GF-D8 (cell line): Measurements from ENCODE around the gene TMTC2.

ENCODE experiments used
- DNase-seq: peaks from one replicate; lab custom pipeline; 2025; lab: John Stamatoyannopoulos, UW

TMTC2 gene

DNA sequence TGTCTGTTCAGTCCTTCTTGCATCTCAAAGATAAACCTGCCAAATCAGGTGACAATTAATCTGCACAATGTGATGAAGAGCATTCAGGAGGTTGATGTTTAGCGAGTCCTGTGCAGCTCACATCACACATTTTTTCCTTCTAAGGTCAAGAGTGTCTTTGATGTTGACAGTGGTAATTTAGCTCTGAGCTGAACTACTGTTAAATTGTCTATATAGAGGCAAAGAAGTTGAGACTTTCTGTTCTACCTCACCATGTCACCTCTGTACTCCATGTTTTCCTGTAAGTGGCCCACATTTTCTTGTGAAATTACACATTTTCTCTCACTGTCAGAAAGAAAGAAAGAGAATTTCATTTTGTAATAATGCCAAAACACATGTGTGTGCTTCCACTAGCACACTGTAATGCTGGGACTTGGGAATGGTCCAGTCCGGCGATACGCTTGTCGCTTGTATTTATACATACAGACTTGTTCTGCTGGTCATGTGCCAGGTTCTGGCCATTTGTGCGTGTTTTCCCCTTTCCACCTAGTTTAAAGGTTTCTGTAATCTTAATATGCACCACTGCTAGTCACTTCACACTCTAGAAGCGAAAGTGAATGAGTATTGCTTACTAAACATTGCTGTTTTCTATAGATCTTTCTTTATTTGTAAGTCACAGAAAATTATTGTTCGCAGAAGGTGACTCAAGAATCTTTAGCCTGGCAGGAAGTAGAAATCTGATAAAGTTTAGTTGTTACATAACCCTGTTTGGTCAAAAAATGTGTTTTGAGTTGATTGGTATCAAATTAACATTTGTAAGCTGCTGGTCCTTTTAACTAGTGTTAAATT lies 328.9 kb downstream of the TMTC2 start:
- DNase-seq: peak; percentile 4

DNA sequence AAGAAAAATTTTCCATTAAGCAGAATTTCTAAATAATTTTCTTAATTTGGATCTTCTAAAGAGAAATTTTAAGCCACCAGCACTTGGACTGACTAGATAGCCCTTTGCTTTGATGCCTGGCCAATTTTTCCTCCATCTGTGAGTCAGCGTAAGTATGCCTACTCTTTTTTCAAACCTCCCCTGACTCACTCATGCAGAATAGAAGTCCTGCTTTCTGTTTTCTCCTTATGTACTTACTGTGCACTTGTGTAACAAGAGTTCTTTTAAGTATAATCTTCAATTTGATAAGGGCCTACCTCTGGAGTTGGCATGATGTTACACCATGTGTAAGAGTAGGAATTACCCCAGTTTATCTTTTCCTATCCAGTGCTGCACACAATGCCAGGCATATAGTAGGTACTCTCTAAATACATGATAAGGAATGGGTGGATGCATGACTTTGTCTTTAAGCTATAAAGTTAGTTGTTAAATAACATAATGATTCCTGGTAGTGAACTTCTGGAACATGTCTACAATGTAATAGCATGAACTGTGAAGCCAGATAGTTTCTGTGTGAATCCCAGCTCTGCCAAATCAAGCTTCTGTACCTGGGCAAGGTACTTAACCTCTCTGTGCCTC lies 329.6 kb downstream of the TMTC2 start:
- DNase-seq: no peak

DNA sequence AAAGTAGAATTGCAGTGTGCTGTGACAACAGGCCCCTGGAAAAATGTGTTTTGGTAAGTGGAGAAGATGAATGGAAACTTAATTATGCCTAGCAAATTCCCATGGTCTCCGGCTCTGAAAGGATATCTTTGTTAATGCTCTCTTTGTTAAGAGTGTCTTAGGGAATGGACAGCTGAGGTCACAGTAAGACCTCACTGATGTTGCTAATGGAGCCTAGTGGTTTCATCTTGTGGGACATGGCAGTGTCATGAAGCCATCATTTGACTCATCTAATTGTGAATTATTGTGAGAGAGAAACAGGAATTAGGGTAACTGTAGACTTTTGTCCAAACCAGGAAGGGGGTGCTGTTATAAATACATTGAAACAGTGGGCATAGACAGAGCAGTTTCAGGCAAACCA lies 330.3 kb downstream of the TMTC2 start:
- no peak for DNase-seq

DNA sequence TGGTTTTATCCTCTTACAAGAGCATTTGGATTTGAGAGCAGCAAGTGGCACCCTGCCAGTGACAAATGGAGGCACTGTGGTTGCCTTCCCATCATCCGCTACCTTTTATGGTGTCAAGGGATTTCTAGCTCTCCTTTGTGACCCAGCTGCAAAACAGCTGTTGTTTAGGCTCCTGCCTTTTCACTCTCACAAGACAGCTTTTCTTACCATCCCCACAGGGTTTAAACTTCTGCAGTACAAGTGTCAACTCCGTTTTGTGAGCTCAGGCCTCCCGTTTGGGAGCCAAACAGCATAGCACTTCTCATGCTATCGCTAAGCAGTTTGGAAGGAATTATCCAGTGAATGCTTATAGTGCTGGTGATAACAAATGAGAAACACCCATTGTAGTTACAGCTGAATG lies 331.4 kb downstream of the TMTC2 start:
- no peak for DNase-seq

DNA sequence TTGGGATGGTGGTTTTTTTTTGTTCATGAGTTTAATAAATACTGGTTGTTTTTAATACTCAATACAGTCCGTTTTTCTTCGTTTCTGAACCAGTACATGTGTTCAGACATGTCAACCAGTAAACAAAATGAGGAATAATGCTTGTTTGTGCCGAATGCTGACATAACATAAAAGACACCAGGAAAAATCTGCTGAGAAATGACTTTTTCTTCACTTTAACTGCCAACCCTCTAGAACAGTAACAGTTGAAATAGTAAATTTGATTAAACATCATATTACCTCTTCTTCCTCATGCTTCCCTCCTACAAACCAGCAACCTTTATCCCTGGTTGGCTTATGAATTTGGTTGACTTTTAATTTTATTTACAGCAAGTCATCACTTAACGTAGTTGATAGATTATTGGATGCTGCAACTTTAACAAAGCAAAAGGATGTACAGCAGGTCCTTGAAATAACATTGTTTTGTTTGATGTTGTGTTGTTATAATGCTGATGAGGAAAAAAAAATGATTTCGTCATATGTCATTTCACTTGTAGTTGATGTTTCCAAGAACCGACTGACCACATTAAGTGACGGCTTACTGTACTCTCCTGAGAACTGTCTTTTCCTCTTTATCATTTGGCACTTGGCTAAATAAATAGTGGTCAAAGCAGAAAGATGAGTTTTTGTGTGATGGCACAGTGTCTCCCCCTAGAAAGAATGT lies 340.5 kb downstream of the TMTC2 start:
- DNase-seq: no peak

DNA sequence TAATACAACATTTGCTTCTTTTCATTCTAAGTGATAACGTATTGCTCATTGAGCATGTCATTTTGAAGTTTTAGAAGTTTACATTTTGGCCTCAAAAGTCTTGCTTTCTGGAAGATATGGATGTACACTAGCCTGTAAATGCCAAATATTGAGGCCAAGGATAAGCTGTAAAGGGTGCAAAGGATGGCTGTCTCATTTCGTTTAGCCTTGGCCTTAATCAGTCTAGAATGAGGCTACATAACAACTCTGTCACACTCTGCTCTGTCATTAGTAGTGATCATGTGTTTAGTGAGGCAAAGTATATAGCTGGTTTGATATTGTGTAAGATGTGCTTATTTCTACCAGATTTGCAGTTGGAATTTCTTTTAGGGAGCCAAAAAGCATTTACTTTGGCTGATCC lies 344.5 kb downstream of the TMTC2 start:
- no peak for DNase-seq

DNA sequence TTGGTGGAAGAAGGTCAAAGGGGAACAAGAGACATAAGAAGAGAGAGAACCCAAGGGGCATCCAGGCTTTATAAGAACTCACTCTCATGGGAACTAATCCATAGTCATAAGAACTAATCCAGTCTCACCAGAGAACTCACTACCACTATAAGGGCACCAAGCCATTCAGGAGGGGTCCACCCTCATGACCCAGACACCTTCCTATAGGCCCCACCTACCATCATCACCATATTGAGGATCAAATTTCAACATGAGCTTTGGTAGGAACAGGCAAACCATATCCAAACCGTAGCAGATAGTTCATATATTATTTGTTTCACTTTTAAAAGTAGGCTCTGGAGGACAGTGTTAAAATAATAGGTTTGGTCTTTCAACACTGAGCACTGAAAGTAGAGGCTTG lies 350.1 kb downstream of the TMTC2 start:
- DNase-seq: no peak

DNA sequence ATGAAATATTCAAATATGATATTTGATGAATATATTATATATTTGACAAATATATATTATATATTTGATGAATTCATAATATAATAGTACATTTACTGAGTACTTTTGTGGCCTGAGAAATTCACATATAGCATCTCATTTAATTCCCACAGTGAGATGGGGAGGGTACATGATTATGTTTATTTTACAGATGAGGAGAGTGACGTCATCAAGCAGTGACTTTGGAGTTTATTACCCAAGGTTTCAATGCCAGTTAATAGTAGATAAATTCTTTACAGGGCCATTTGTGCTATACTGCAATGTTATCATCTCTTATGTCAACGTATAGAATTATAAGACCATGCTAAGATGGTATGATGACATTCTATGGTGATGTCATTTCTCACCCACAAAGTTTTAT lies 352.7 kb downstream of the TMTC2 start:
- DNase-seq: no peak

DNA sequence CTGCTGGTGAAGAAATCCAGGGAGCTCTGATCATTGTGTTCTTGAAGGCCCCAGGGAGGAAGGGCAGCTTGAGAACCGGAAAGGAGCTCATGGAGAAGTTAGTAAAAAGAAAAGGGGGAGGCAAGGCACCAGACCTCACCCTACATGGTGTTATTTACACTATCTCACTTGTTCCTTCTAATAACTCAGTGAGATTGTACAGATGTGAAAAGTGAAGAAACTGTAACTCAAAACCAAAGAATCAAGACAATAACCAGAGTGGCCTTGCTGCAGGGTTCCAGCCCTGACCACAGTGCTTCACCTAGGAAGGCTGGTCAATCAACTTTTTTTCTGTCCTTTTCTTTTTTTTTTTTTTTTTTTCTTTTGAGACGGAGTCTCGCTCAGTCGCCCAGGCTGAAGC lies 353.6 kb downstream of the TMTC2 start:
- no peak for DNase-seq

DNA sequence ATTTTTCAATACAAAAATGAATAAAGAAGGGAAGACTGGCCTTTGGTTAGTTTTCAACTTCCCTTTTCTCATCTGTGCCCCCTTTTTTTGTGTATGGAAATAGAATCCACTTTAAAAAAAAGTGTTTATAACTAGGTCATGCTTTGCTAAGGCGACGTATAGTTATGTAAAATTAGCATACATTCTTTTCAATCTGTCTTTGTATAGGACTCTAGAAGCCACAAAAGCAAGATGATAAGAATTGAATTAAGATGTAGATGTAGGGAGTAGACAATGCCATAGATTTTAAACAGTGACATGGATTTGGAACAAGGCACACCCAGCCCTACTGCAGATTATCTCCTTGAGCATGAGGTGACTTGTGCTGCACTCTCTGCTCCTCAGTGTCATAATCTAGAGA lies 354.3 kb downstream of the TMTC2 start:
- DNase-seq: no peak

DNA sequence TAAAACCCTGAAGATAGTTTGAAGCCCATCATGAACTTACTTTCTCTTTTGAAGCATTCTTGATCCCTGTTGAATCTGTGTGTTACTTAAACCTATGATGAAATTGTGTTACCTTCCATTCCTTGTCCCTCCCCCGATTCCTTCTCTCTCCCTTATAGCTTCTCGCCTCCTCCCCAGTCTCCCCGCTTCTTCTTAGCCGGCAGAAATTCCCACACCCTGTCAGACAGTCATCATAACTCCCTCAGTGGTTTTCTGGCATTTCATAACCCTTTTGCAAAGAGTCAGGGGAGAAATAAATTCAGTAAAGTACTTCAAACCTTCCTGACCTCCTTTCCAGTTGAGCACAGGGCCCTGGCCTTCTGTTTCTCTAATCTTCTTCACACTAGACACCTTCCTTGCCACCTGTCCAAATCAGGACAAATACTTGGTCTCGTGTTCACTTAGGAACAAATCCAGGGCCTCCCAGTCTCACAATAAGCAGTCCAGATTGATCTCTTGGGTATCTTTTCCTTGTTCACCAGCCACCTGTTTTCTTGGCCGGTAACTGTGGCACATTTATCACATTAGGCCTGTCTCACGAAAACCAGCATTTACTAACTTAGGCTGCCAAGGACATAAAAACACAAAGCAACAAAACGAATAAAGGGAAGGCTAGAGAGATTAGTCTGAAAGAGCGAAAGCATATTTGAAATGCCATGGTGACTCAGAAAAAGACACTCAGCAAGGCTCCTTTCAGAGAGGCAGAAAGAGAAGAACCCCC lies 355.9 kb downstream of the TMTC2 start:
- no peak for DNase-seq

DNA sequence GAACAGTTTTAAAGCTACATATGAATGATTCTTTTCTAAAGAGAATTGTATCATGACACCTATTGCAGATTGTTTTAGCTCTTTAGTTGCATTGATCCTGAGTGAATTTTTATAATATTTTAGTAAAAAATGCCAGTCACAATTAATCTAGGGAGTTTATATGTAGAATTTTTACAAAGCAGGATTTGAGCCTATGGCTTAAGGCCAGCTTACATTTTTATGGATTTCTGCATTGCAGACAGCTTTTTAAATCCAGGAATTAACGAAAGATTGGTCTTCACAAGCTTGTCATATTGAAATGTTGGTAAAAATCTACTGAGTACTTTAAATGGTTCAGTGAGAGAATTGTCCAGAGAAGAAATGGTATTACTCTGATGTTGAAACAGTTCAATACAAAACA lies 358.0 kb downstream of the TMTC2 start:
- no peak for DNase-seq

DNA sequence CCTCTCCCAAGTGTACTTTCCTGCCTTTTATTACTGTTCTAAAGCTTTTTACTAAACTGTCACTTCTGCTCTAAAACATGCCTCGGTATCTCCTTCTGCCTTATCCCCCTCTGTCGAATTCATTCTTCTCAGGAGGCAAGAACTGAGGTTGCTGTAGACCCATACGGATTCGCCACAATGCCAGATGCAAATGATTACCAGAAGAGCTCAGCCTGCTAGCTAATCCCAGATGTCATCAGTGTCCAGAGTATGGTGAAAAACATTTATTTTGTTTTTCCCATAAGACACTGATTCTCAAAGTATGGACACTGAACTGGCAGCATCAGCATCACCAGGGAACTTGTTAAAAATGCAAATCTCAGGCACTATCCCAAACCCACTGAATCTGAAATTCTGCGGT lies 359.3 kb downstream of the TMTC2 start:
- no peak for DNase-seq

DNA sequence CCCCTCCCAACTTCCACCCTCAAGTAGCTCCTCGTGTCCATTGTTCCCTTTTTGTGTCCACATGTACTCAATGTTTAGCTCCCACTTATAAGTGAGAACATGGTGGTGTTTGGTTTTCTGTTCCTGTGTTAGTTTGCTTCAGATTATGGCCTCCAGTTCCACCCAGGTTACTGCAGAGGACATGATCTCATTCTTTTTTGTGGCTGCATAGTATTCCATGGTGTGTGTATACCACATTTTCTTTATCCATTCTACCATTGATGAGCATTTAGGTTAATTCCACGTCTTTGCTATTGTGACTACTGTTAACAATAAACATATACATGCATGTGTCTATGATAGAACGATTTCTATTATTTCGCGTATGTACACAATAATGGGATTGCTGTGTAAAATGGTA lies 362.6 kb downstream of the TMTC2 start:
- DNase-seq: no peak

DNA sequence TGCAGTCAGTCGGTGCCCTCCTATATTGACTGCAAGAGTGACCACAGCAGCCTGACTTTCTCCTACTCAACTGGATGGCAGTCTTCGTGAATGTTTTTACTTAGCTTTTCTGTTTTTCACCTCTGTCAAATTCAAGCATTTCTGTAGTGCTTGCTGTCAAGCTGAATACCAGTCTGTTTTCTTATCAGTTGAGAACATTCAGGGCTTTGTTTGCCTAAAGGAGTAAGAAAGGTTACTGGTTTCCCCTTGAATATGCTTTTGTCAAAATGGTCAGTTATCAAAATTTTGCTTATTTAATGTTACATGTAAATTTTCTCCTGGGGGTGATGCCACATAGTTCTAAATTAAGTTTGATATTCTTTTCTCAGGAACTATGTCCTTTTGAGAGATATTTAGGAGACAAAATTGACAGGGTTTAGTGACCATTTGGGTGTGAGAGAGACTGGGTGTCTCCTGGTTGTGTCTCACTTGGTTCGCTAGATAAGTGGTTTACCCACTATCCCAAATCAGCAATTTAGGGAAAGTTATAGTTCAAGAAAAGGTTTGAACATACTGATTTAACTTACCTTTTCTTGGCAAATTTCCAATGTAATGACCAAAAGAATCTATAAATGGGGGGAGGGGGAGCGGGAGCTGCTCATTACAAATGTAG lies 366.3 kb downstream of the TMTC2 start:
- no peak for DNase-seq

DNA sequence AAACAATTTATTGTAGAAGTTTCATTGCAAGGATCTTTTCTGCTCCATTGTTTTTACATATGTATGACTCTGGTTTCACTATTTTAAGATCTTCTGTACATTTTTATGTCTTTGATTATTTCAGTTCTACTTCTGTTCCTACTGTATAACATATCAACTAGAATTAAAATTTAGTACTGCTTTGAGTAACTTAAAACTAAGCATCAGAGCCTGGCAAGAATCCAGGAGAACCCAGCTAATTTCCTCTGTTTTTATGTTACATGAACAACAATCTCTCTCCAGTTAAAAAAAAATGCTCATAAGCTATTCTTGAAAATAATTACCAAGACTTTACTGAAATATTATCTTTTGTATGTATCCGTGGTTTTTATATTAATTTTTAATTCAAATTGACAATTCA lies 370.7 kb downstream of the TMTC2 start:
- no peak for DNase-seq

DNA sequence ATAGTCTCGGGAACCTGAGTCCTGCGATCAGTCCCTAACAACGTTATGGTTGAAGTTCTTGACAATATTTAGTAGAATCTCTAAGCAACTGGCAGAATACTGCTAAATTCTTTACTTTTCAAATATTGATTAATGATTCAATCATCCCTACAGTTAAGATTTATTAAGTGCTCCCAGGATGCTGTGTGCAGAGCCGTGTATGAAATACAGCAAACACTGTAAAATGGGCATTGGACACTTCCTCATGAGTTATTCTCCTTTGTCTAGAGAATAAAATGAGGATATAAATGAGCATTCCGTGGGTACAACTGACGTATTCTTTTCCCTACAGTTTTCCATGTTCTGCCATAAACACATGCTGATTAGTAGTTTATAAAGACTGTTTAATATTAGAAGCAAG lies 372.4 kb downstream of the TMTC2 start:
- no peak for DNase-seq

DNA sequence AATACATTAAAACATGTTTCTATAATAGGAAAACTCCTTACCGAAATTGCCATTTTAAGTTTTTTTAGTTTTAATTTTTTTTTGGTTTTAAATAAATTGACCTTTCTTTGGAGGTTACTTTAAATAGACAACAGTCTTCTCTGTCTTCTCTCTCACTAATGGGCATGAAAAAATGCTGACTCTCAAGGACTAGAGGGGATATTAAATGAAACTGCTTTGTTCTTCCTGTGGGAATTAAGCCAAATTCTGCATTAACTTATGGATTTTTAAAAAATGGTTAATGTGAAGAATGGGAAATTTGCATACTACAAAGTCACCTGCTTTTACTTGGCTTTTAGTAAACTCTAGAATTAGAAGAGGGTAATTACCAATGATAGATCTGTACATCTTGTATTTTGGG lies 378.9 kb downstream of the TMTC2 start:
- no peak for DNase-seq

DNA sequence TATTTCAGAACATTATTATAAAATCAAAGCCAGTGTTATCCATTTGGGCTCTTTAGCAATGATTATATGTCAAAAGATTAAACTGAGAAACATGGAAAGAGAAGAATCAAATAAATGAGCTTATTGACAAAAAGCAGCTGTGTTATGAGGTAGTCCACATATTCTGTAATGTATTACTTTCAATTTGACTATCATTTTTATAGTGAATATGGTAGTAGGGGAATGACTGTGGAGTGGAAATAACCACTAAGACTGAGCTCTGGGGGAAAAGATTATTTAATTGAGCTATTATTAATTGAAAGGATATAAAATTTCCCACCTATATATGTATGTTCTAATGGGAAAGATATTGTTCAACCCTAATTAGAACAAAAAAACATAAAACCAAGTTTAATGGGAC lies 381.3 kb downstream of the TMTC2 start:
- DNase-seq: no peak

DNA sequence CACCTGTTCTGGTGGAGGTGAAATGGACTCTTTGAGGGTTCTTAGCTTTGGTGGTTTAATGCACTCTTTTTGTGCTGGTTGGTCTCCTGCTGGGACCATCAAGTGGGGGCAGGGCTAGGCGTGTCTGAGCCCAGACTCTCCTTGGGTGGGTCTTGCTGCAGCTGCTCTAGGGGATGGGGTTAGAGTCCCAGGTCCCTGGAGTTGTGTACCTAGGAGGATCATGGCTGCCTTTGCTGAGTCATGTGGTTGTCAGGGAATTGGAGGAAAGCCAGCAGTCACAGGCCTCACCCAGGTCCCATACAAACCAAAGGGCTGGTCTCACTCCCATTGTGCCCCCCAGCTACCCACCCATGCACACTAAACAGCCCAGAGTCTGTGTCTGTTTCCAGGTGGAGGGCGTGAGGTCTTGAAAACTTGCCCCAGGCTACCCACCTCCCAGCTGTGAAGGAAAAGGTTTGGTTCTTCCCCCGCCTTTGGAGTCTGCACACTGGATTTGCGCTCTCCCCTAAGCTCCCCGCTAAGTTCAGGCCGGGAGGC lies 387.7 kb downstream of the TMTC2 start:
- no peak for DNase-seq

DNA sequence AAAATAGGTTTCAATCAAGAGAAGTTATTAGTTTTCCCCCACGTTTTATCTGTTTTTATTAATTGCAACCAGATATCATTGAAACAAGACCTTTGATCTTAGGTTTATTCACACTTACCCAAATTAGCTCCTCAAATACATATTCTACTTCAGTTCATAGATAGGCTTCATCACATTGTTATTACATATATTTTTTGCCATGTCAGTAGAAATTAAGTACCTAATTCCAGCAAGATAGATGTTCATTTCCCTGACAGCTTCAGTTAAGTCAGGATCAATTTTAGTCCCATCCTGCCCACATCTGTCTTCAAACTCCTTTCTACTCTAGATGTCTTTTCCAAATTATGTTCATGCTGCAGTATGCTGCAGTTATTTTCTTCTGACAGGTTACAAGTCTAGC lies 388.8 kb downstream of the TMTC2 start:
- no peak for DNase-seq

DNA sequence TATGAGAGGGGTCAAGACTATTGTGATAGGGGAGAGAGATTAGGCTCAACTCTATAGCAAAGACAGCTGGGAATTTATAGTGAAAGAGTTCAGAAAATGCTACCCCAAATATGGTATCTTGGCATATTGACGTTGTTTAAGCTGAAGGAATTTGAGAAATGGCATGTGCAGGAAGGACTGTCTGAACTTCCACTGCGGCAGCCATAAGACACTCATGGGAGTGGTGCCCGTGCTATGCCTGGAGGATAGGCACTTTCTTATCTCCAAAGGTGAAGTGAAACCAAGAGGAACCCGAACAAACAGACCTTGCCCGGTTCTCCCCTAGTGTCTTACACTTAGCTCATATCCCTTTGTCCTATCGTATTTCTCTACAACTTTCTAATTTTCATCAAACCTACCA lies 390.3 kb downstream of the TMTC2 start:
- no peak for DNase-seq
